NT2/D1 (cell line): ENCODE measurements around the gene DIAPH1.

Experiments used
- SUZ12 ChIP-seq: IDR thresholded peaks from 2 replicates; pipeline ENCODE4 v1.6.1; 2011; ENCODE audit not compliant: insufficient read length, insufficient read depth; ENCODE audit errors: extremely low read depth
- ZNF274 ChIP-seq: IDR thresholded peaks from 2 replicates; pipeline ENCODE4 v1.6.1; 2011; ENCODE audit warnings: mild to moderate bottlenecking, low read depth, low read length

DNA sequence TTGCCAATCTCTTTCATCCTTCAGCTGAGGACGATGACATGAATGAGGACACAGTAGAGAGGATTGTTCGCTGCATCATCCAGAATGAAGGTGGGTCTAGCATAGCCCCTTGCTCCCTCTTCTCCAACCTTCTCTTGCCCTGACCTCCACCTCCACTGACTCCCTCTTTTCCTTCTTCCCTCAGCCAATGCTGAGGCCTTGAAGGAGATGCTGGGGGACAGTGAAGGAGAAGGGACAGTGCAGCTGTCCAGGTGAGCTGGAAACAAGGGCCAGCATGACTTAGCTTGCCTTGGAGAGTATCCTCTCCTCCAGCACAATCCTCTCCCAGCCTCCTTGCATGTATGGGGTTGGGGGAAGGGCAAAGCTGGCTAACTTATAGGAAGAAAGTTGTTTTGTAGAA, 20.0 kb upstream of the DIAPH1 start:
- TF ChIP-seq SUZ12 (no peak), ZNF274 (no peak)
